ENCODE data around the gene LAMA2. TPM values are rescaled to one million over a fixed set of nuclear protein-coding genes. Genes with fewer than 3 reads are reported as not detected.

LAMA2 gene
- total RNA-seq, 3 donors from 2014 or later (not counting 1 experiment from before 2014, with no cell fraction given): 2.1 to 5.3 (median 3.6) TPM

DNA sequence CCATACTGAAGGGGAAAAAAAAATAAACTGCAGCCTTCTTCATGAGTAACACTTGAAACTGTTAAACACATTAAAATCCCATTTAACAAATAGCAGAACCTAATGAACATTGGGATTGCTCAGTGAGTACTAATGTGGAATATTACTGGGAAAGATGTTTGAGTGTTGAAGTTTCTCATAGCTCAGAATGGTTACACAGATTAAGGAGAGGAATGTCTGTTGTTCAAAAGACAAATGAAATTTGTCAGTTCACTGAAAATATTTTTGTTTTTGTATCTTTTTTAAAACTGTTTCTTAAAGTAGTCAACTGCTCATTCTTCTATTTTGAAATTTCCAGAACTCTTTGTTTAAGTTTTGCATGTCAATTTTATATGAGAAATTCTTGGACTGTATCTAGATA, 374.3 kb downstream of the LAMA2 start:
- DNase-seq (no peak), ATAC-seq (no peak)
- no peak overlapping the region for H3K4me3 Mint-ChIP-seq
- Histone ChIP-seq H3K27me3 (ENCODE audit: control insufficient read depth, insufficient read depth, low read length) (peaks cover 7% of the 10 kb centered on the region), H3K4me1 (ENCODE audit: control insufficient read depth, insufficient read depth, low read length) (peaks cover 1% of the 10 kb centered on the region), H3K36me3 (ENCODE audit: control insufficient read depth, insufficient read depth, low read length) (no peaks in the 10 kb centered on the region), H3K9me3 (ENCODE audit: control insufficient read depth, insufficient read depth, low read length) (no peaks in the 10 kb centered on the region), H3K27ac (ENCODE audit: low read length) (no peak overlapping the region), H3K4me3 (ENCODE audit: low read length) (no peak overlapping the region)
- TF ChIP-seq, protein P1, sequence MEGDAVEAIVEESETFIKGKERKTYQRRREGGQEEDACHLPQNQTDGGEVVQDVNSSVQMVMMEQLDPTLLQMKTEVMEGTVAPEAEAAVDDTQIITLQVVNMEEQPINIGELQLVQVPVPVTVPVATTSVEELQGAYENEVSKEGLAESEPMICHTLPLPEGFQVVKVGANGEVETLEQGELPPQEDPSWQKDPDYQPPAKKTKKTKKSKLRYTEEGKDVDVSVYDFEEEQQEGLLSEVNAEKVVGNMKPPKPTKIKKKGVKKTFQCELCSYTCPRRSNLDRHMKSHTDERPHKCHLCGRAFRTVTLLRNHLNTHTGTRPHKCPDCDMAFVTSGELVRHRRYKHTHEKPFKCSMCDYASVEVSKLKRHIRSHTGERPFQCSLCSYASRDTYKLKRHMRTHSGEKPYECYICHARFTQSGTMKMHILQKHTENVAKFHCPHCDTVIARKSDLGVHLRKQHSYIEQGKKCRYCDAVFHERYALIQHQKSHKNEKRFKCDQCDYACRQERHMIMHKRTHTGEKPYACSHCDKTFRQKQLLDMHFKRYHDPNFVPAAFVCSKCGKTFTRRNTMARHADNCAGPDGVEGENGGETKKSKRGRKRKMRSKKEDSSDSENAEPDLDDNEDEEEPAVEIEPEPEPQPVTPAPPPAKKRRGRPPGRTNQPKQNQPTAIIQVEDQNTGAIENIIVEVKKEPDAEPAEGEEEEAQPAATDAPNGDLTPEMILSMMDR (IDR thresholded peaks at IDR 0.05): no peak
- H3K27ac Mint-ChIP-seq: no peak overlapping the region
- H3K4me1 Mint-ChIP-seq: peaks cover 2% of the 10 kb centered on the region in 2 donors
- no peaks in the 10 kb centered on the region for H3K9me3 Mint-ChIP-seq
- peaks cover 13 to 19% of the 10 kb centered on the region in 2 donors for H3K27me3 Mint-ChIP-seq (ENCODE audit: low read depth in 2 of 2)
- H3K36me3 Mint-ChIP-seq: peaks cover 5% of the 10 kb centered on the region
- intact Hi-C loops (cut with micrococcal nuclease): no loop called here

DNA sequence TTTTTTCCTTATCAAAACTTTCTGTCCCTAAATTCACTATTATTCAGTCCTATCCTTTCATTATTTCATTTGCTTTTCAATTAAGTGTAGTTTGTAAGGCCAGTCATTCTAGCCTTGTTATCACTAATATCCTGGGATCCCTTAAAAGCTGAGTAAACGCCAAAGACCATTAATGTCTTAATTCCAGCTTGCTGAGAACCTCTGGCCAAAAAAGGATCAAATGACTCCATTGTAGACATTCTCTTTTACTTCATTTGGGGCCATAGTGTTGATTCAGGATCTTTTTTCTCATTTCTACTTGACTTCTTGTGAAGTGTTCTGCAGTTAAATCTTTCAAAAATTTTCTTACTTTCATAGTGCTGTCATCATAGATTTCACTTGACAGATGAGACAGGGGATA, 379.7 kb downstream of the LAMA2 start:
- H3K27ac Mint-ChIP-seq: no peak overlapping the region
- peaks cover 0 to 5% of the 10 kb centered on the region in 2 donors for H3K4me1 Mint-ChIP-seq
- peaks cover 2% of the 10 kb centered on the region for H3K27me3 ChIP-seq (ENCODE audit: control insufficient read depth, insufficient read depth, low read length)
- intact Hi-C loops (cut with micrococcal nuclease): no loop called here
- H3K9me3 ChIP-seq (ENCODE audit: control insufficient read depth, insufficient read depth, low read length): no peaks in the 10 kb centered on the region
- H3K4me1 ChIP-seq (ENCODE audit: control insufficient read depth, insufficient read depth, low read length): no peaks in the 10 kb centered on the region
- 81% methylated on average over 1 of the region's 1 CpG for WGBS (ENCODE audit: insufficient coverage)
- H3K27me3 Mint-ChIP-seq (ENCODE audit: low read depth in 2 of 2): peaks cover 0 to 4% of the 10 kb centered on the region in 2 donors
- ATAC-seq (no peak), DNase-seq (no peak)
- no peaks in the 10 kb centered on the region for H3K9me3 Mint-ChIP-seq
- no peaks in the 10 kb centered on the region for H3K36me3 ChIP-seq (ENCODE audit: control insufficient read depth, insufficient read depth, low read length)
- no peak overlapping the region for H3K27ac ChIP-seq (ENCODE audit: low read length)
- peaks cover 5% of the 10 kb centered on the region for H3K36me3 Mint-ChIP-seq
- TF ChIP-seq, protein P1 (IDR thresholded peaks at IDR 0.05): no peak
- no peak overlapping the region for H3K4me3 Mint-ChIP-seq
- H3K4me3 ChIP-seq (ENCODE audit: low read length): no peak overlapping the region

DNA sequence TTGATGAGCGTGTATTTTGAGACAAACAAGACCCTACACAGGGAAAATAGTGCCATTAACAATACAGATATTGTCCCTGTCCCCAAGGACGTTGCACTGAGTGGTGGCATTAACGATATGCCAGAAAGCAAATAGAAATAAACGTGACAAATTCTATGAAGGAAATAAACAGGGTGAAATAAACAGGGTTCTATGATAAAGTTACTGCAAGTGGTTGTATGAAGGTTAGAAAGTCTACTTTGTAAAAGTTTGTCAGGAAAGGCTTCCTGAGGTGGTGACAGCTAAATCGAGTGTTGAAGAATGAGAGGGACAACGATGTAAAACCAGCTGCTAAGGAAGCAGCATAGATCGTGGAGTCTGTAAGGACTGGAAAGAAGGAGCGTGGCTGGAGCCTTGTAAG, 380.2 kb downstream of the LAMA2 start:
- 84% methylated on average over 7 of the region's 8 CpGs for WGBS (ENCODE audit: insufficient coverage)
- H3K36me3 Mint-ChIP-seq: peaks cover 2% of the 10 kb centered on the region

More for the DNA sequence above, 380.2 kb downstream of the LAMA2 start:
- no peaks in the 10 kb centered on the region for H3K9me3 ChIP-seq (ENCODE audit: control insufficient read depth, insufficient read depth, low read length)
- intact Hi-C loops (cut with micrococcal nuclease): no loop called here
- H3K27ac ChIP-seq (ENCODE audit: low read length): no peak overlapping the region
- Mint-ChIP-seq H3K4me1 (peaks cover 0 to 5% of the 10 kb centered on the region in 2 donors), H3K27ac (no peak overlapping the region), H3K9me3 (no peaks in the 10 kb centered on the region), H3K4me3 (no peak overlapping the region), H3K27me3 (ENCODE audit: low read depth in 2 of 2) (peaks cover 0 to 2% of the 10 kb centered on the region in 2 donors)
- no peak for DNase-seq
- H3K27me3 ChIP-seq (ENCODE audit: control insufficient read depth, insufficient read depth, low read length): peaks cover 2% of the 10 kb centered on the region
- TF ChIP-seq, protein P1 (IDR thresholded peaks at IDR 0.05): no peak
- no peaks in the 10 kb centered on the region for H3K36me3 ChIP-seq (ENCODE audit: control insufficient read depth, insufficient read depth, low read length)
- H3K4me1 ChIP-seq (ENCODE audit: control insufficient read depth, insufficient read depth, low read length): no peaks in the 10 kb centered on the region
- ATAC-seq: no peak
- H3K4me3 ChIP-seq (ENCODE audit: low read length): no peak overlapping the region
